Calu3 (cell line): ENCODE measurements around the gene LRRC51. TPM values are rescaled to one million over a fixed set of nuclear protein-coding genes. Genes with fewer than 3 reads are reported as not detected.
A peak's percentile ranks its signal among the peaks of the same experiment; 100 is the strongest.

Experiments
- BruUV-seq: library from RNA; stranded (reverse); fragments of 400-500 nt; replicated peaks from 2 replicates; lab custom pipeline; 2021; lab: Mats Ljungman, UMichigan
- CTCF ChIA-PET: fragments of 300-600 bp; sonication (Branson Sonifier 250); formaldehyde crosslinking; loops from one replicate; lab custom pipeline; 2022; ENCODE audit warnings: antibody characterized with exemption; lab: Charles Lee
- DNase-seq: peaks from one replicate; pipeline ENCODE4 v3.0.0; 2022
- H3K27ac Mint-ChIP-seq: one replicate; pipeline ENCODE4 v1.8.0; 2022; ENCODE audit warnings: mixed read lengths; ENCODE audit not compliant: unreplicated experiment
- H3K27me3 Mint-ChIP-seq: one replicate; pipeline ENCODE4 v1.8.0; 2022; ENCODE audit warnings: mixed read lengths; ENCODE audit not compliant: unreplicated experiment
- H3K36me3 Mint-ChIP-seq: one replicate; pipeline ENCODE4 v1.8.0; 2022; ENCODE audit warnings: mild to moderate bottlenecking, moderate library complexity, mixed read lengths; ENCODE audit not compliant: insufficient read depth, unreplicated experiment
- H3K4me1 Mint-ChIP-seq: one replicate; pipeline ENCODE4 v1.8.0; 2022; ENCODE audit warnings: mild to moderate bottlenecking, low read depth, mixed read lengths; ENCODE audit not compliant: unreplicated experiment
- H3K4me3 Mint-ChIP-seq: one replicate; pipeline ENCODE4 v1.8.0; 2022; ENCODE audit warnings: mild to moderate bottlenecking, low read depth, moderate library complexity, mixed read lengths; ENCODE audit not compliant: unreplicated experiment
- H3K9me3 Mint-ChIP-seq: one replicate; pipeline ENCODE4 v1.8.0; 2022; ENCODE audit warnings: low read depth, mixed read lengths; ENCODE audit not compliant: unreplicated experiment
- intact Hi-C: fragments of 100-400 bp; cut with micrococcal nuclease; formaldehyde crosslinking; loops from one replicate; pipeline ENCODE4 v1.10.0; 2022; ENCODE audit not compliant: unreplicated experiment
- total RNA-seq: library from RNA; stranded (reverse); gene quantifications from 2 replicates; pipeline ENCODE4 v1.2.3, GENCODE V29; 2022
- TF ChIP-seq, protein P1 (sequence below): fragments of 200-600 bp; IDR thresholded peaks from one replicate; pipeline ENCODE4 v1.8.0; 2022; ENCODE audit warnings: antibody characterized with exemption; ENCODE audit not compliant: unreplicated experiment

Gene LRRC51
- total RNA-seq, 1 experiment from 2014 or later, result 8.5 TPM

DNA sequence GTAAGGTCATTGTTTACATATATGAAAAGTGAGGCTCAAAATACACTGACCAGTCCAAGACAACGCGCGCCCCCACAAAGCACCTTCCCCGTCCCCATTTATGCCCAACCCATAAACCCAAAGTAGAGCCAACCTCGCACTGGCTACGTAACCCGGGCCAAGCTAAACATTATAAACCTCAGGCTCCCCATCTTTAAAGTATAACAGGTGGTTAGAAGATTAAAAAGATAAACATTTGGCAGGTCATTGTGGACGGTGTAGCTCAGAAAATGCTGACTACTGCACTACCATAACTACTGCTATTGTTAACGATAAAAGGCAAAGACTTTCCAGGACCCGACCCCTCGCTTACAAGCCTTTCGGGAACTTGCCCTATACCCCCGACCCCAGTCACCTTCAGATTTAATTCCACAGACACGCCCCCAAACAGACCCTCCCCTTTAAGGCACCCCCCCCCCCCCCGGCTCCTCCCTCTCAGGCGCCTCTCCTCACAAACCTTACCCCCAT is 778 bp upstream of the LRRC51 start:
- no peak for DNase-seq
- TF ChIP-seq, protein P1, sequence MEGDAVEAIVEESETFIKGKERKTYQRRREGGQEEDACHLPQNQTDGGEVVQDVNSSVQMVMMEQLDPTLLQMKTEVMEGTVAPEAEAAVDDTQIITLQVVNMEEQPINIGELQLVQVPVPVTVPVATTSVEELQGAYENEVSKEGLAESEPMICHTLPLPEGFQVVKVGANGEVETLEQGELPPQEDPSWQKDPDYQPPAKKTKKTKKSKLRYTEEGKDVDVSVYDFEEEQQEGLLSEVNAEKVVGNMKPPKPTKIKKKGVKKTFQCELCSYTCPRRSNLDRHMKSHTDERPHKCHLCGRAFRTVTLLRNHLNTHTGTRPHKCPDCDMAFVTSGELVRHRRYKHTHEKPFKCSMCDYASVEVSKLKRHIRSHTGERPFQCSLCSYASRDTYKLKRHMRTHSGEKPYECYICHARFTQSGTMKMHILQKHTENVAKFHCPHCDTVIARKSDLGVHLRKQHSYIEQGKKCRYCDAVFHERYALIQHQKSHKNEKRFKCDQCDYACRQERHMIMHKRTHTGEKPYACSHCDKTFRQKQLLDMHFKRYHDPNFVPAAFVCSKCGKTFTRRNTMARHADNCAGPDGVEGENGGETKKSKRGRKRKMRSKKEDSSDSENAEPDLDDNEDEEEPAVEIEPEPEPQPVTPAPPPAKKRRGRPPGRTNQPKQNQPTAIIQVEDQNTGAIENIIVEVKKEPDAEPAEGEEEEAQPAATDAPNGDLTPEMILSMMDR, result no peak
- Mint-ChIP-seq H3K27ac (peak overlapping the region; percentile 94), H3K36me3 (peaks cover 37% of the 10 kb centered on the region), H3K4me1 (peaks cover 22% of the 10 kb centered on the region), H3K4me3 (peak overlapping the region; percentile 87), H3K9me3 (no peaks in the 10 kb centered on the region), H3K27me3 (no peaks in the 10 kb centered on the region)
- intact Hi-C loops, result loop anchor here (5.0 kb wide), 1 partner anchor 38 kb away; no protein-coding TSS in a partner anchor
- no TSS peak for BruUV-seq
- CTCF ChIA-PET, result interaction anchor here (0.8 kb wide), 1 partner anchor 739 kb away, joined by 6 read pairs; no protein-coding TSS in a partner anchor

DNA sequence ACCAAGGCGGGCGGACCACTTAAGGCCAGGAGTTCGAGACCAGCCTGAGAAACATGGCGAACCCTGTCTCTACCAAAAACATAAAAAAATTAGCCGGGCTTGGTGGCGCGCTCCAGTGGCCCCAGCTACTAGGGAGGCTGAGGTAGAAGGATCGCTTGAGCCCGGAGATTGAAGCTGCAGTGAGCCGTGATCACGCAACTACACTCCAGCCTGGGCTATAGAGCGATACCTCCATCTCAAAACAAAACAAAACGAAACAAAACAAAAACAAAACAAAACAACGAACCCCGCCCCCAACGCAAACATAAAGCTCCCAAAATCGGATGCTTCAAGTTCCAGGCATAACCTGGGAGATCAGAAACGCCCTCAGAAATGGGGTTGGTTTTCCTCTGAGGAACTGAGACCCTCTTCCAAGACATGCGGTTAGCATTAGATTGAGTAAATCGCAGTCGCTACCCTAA is 564 bp downstream of the LRRC51 start:
- DNase-seq, result no peak
- Mint-ChIP-seq H3K4me3 (peak overlapping the region; percentile 87), H3K4me1 (peaks cover 22% of the 10 kb centered on the region), H3K9me3 (no peaks in the 10 kb centered on the region), H3K27ac (peak overlapping the region; percentile 94), H3K27me3 (no peaks in the 10 kb centered on the region), H3K36me3 (peaks cover 27% of the 10 kb centered on the region)
- TF ChIP-seq, protein P1, result no peak
- TSS peak; percentile 58 for BruUV-seq
- CTCF ChIA-PET, result interaction anchor here (0.6 to 1.3 kb wide), 2 partner anchors 10 to 56 kb away, joined by 3 read pairs; no protein-coding TSS in a partner anchor
- intact Hi-C loops, result no loop called here

DNA sequence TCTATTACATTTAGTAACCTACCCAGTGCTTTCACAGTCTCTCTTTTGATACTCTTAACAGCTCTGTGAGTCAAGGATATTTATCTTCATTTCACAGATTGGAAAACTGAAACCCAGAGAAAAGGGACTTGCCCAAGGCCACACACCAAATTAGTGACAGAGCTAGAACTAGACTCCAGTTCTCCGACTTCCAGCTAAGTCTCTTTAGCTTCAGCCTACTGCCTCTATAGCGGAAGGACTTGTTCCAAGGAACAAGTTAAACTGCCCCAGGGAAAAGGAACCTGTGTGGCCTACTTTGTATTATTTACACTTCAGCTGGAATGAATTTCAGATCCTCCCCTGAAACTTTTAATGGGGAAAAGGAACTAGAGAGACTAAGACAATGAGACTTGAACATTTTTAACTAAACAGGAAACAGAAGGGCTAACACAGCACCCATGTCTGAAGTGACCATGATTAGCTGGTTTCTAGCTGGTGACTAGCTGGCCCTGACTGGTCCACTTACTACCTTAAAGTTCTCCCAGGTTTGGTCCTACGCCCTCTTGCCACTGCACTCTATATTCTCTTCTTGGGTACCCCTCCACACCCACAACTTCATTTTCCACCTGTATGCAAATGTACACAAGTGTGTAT is 1.3 kb downstream of the LRRC51 start:
- Mint-ChIP-seq H3K27ac (peak overlapping the region; percentile 94), H3K27me3 (no peaks in the 10 kb centered on the region), H3K4me3 (peak overlapping the region; percentile 87), H3K36me3 (peaks cover 27% of the 10 kb centered on the region), H3K4me1 (peaks cover 18% of the 10 kb centered on the region), H3K9me3 (no peaks in the 10 kb centered on the region)
- no peak for DNase-seq
- no TSS peak for BruUV-seq
- TF ChIP-seq, protein P1, result no peak
- CTCF ChIA-PET, result interaction anchor here (0.6 to 1.3 kb wide), 3 partner anchors 10 to 57 kb away, joined by 3 read pairs; no protein-coding TSS in a partner anchor
- intact Hi-C loops, result no loop called here

DNA sequence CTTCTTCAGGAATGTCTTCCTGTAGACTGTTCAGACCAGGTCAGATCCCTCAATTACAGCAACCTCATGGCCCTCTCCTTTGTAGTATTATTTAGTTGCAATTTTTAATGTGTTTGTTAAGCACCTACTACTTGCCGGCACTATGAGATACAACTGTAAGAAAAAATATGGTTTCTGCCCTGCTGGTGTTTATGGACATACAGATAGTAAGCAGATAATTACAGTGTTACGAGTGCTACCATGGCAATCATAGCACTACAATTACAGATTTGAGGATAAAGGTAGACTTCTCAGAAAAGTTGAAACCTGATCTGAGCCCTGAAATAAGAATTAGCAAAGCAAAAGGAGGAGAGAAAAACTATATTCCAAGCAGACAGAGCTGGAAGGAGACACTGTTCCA is 2.8 kb downstream of the LRRC51 start:
- no peak overlapping the region for H3K4me3 Mint-ChIP-seq
- TF ChIP-seq, protein P1, result no peak
- H3K4me1 Mint-ChIP-seq, result peaks cover 11% of the 10 kb centered on the region
- peak overlapping the region; percentile 30 for H3K27ac Mint-ChIP-seq
- intact Hi-C loops, result no loop called here
- H3K27me3 Mint-ChIP-seq, result no peaks in the 10 kb centered on the region
- BruUV-seq, result no TSS peak
- no peaks in the 10 kb centered on the region for H3K9me3 Mint-ChIP-seq
- CTCF ChIA-PET, result no interaction called here
- peaks cover 27% of the 10 kb centered on the region for H3K36me3 Mint-ChIP-seq
- DNase-seq, result no peak
